Colonic mucosa (tissue), 4 donors: ENCODE data around the gene BCL11B. TPM values are rescaled to one million over a fixed set of nuclear protein-coding genes. Genes with fewer than 3 reads are reported as not detected.

Experiments
- DNase-seq: peaks from one replicate; pipeline ENCODE4 v3.0.0-alpha.2; 2020
- H3K27ac ChIP-seq: fragments of 200-600 bp; one replicate; pipeline ENCODE4 v1.8.0; 2021
- H3K27me3 ChIP-seq: fragments of 200-600 bp; one replicate; pipeline ENCODE4 v1.8.0; 2021
- H3K36me3 ChIP-seq: fragments of 200-600 bp; one replicate; pipeline ENCODE4 v1.8.0; 2021
- H3K4me1 ChIP-seq: fragments of 200-600 bp; one replicate; pipeline ENCODE4 v1.8.0; 2021; ENCODE audit warnings: mild to moderate bottlenecking
- H3K4me3 ChIP-seq: fragments of 200-600 bp; one replicate; pipeline ENCODE4 v1.8.0; 2021
- H3K9ac ChIP-seq, 2 donors: one replicate each; pipeline ENCODE4 v1.7.0; 2013; ENCODE audit warnings: control low read depth in 2 of 2, low read depth in 2 of 2, low read length in 2 of 2
- H3K9me3 ChIP-seq: fragments of 200-600 bp; one replicate; pipeline ENCODE4 v1.8.0; 2021
- intact Hi-C: fragments of 100-400 bp; cut with DNase I; formaldehyde crosslinking; loops from one replicate; pipeline ENCODE4 v1.14.1; 2022
- total RNA-seq, 2 donors: library from RNA; stranded (reverse); fragmentation: NEBNext Ultra II Directional in 1 of 2; extraction: Animal tissue kit (Norgen Biotek cat#: 25700) in 1 of 2; gene quantifications; one replicate each; pipeline ENCODE4 v1.2.1, GENCODE V29; 2021
- TF ChIP-seq, protein P1 (sequence below): fragments of 200-600 bp; IDR thresholded peaks from one replicate; pipeline ENCODE4 v1.8.0; 2022; ENCODE audit warnings: antibody characterized with exemption, mild to moderate bottlenecking
- donor health status: healthy.
- donor health status: DM: no; HTN: no; CAD: no.
- donor health status: DM: no; HTN: no; CAD: no.

BCL11B gene
- total RNA-seq, 2 donors from 2014 or later = 5.6 to 10.4 TPM

- TF ChIP-seq, protein P1, sequence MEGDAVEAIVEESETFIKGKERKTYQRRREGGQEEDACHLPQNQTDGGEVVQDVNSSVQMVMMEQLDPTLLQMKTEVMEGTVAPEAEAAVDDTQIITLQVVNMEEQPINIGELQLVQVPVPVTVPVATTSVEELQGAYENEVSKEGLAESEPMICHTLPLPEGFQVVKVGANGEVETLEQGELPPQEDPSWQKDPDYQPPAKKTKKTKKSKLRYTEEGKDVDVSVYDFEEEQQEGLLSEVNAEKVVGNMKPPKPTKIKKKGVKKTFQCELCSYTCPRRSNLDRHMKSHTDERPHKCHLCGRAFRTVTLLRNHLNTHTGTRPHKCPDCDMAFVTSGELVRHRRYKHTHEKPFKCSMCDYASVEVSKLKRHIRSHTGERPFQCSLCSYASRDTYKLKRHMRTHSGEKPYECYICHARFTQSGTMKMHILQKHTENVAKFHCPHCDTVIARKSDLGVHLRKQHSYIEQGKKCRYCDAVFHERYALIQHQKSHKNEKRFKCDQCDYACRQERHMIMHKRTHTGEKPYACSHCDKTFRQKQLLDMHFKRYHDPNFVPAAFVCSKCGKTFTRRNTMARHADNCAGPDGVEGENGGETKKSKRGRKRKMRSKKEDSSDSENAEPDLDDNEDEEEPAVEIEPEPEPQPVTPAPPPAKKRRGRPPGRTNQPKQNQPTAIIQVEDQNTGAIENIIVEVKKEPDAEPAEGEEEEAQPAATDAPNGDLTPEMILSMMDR = no peak
- DNase-seq = no peak
- Histone ChIP-seq H3K36me3 (no peaks in the 10 kb centered on the region), H3K9me3 (no peaks in the 10 kb centered on the region), H3K4me3 (no peak overlapping the region), H3K4me1 (no peaks in the 10 kb centered on the region), H3K27ac (no peak overlapping the region), H3K9ac (no peak overlapping the region), H3K27me3 (no peaks in the 10 kb centered on the region)
- intact Hi-C loops = no loop called here
Measured at GRCh38 chr14:99217066-99217955, 54.7 kb downstream of the BCL11B start.

DNA sequence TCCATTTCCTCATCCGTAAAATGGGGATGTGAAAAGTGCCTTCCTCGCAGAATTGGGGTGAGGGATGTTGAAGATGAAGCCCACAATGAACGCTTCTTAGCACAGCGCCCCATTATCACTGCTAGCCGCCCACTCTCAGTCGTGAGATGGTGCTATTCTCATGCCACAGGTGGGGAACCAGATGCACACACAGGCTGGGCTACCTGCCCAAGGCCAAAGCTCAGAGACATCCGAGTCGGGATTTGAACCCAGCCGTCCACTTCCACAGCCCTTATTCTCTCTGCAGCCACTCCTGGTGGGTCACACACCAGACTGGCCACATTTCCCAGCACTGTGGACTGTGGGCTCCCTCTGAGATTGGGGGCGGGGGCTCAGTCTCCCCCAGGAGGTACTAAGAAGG is 55.8 kb downstream of the BCL11B start:
- Histone ChIP-seq H3K4me3 (no peak overlapping the region), H3K27ac (no peak overlapping the region), H3K9me3 (no peaks in the 10 kb centered on the region), H3K4me1 (no peaks in the 10 kb centered on the region), H3K27me3 (no peaks in the 10 kb centered on the region), H3K9ac (no peak overlapping the region), H3K36me3 (no peaks in the 10 kb centered on the region)
- TF ChIP-seq, protein P1 = no peak
- no peak for DNase-seq
- intact Hi-C loops = no loop called here

GRCh38 chr14:99215277-99215676 is 56.7 kb downstream of the BCL11B start:
- Histone ChIP-seq H3K4me3 (no peak overlapping the region), H3K9ac (no peak overlapping the region), H3K27me3 (no peaks in the 10 kb centered on the region), H3K36me3 (no peaks in the 10 kb centered on the region), H3K27ac (no peak overlapping the region), H3K9me3 (no peaks in the 10 kb centered on the region), H3K4me1 (no peaks in the 10 kb centered on the region)
- TF ChIP-seq, protein P1 = no peak
- intact Hi-C loops = no loop called here
- no peak for DNase-seq

- Histone ChIP-seq H3K4me3 (no peak overlapping the region), H3K36me3 (no peaks in the 10 kb centered on the region), H3K27me3 (no peaks in the 10 kb centered on the region), H3K27ac (no peak overlapping the region), H3K4me1 (no peaks in the 10 kb centered on the region), H3K9me3 (no peaks in the 10 kb centered on the region), H3K9ac (no peak overlapping the region)
- DNase-seq = no peak
- intact Hi-C loops = no loop called here
- TF ChIP-seq, protein P1 = no peak
Measured at GRCh38 chr14:99214701-99215100, 57.3 kb downstream of the BCL11B start.

DNA sequence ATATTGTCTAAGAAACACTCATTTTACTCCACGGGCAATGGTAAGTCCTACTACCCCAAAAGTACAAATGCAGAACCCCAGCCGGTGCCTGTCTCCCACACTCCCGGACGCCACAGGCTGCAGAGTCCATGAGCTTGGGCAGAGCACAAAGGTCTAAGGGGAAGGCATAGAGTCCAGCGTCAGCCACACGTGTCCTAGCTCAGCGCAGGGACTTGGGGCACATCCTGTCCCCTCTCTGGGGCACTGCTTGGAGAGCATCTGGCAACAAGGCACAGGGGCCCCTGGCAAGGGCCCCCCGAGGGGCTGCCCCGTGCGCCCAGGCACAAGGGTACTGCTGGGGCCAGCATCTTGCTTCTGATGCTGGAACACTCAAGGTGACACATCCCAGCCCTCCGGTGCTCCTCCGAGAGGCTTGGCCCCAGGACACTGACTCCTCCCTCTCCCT is 58.4 kb downstream of the BCL11B start:
- Histone ChIP-seq H3K36me3 (no peaks in the 10 kb centered on the region), H3K4me3 (no peak overlapping the region), H3K27ac (no peak overlapping the region), H3K27me3 (no peaks in the 10 kb centered on the region), H3K9me3 (no peaks in the 10 kb centered on the region), H3K4me1 (no peaks in the 10 kb centered on the region), H3K9ac (no peak overlapping the region)
- intact Hi-C loops = no loop called here
- TF ChIP-seq, protein P1 = no peak
- DNase-seq = no peak
